ENCODE measurements around the gene PRDM16. TPM values are rescaled to one million over a fixed set of nuclear protein-coding genes. Genes with fewer than 3 reads are reported as not detected.

Gene PRDM16
- total RNA-seq, 1 experiment from 2014 or later: 6.1 TPM

GRCh38 chr1:3294450-3294849 is 225.4 kb downstream of the PRDM16 start:
- no peaks in the 10 kb centered on the region for H3K9me3 ChIP-seq (ENCODE audit: control insufficient read depth in 1 of 2, insufficient read depth in 1 of 2, low read depth in 1 of 2, low read length in 2 of 2)
- H2AFZ ChIP-seq (ENCODE audit: low read depth, low read length, poor library complexity, severe bottlenecking): no peak overlapping the region
- intact Hi-C loops (cut with micrococcal nuclease): no loop called here
- no peaks in the 10 kb centered on the region for H3K9me2 ChIP-seq (ENCODE audit: insufficient read depth)
- no peaks in the 10 kb centered on the region for H3K36me3 ChIP-seq (ENCODE audit: control insufficient read depth in 1 of 2, insufficient read depth in 2 of 2, low read length in 2 of 2)
- DNase-seq (ENCODE audit: low read depth, low spot score) (no peak), ATAC-seq (no peak)
- H3K9ac ChIP-seq (ENCODE audit: low read length): no peak overlapping the region
- ChIA-PET RAD21 (ENCODE audit: low non-redundant PET in 1 of 2, low total read pairs in 2 of 2, uncharacterized antibody in 2 of 2, unreplicated experiment in 2 of 2) (no interaction called here), POLR2A (no interaction called here), CTCF (no interaction called here)
- no peaks in the 10 kb centered on the region for H3K79me2 ChIP-seq (ENCODE audit: insufficient read depth, low read length)
- no peak overlapping the region for H3K4me3 ChIP-seq (replicated peaks in 1 of 2; ENCODE audit: low read depth in 1 of 2, low read length in 2 of 2)
- TF ChIP-seq RAD21 (IDR thresholded peaks at IDR 0.05; ENCODE audit: low read depth) (no peak), CEBPB (IDR thresholded peaks at IDR 0.05; ENCODE audit: low read depth) (no peak), JUND (IDR thresholded peaks at IDR 0.05) (no peak), SP1 (IDR thresholded peaks at IDR 0.05; ENCODE audit: low read depth) (no peak), YY1 (IDR thresholded peaks at IDR 0.05; ENCODE audit: extremely low read depth, insufficient replicate concordance, low read depth, low read length) (no peak), ZNF274 (IDR thresholded peaks at IDR 0.05; ENCODE audit: low read depth, low read length) (no peak), SRF (IDR thresholded peaks at IDR 0.05; ENCODE audit: low read depth) (no peak)
- TF ChIP-seq, protein P1, sequence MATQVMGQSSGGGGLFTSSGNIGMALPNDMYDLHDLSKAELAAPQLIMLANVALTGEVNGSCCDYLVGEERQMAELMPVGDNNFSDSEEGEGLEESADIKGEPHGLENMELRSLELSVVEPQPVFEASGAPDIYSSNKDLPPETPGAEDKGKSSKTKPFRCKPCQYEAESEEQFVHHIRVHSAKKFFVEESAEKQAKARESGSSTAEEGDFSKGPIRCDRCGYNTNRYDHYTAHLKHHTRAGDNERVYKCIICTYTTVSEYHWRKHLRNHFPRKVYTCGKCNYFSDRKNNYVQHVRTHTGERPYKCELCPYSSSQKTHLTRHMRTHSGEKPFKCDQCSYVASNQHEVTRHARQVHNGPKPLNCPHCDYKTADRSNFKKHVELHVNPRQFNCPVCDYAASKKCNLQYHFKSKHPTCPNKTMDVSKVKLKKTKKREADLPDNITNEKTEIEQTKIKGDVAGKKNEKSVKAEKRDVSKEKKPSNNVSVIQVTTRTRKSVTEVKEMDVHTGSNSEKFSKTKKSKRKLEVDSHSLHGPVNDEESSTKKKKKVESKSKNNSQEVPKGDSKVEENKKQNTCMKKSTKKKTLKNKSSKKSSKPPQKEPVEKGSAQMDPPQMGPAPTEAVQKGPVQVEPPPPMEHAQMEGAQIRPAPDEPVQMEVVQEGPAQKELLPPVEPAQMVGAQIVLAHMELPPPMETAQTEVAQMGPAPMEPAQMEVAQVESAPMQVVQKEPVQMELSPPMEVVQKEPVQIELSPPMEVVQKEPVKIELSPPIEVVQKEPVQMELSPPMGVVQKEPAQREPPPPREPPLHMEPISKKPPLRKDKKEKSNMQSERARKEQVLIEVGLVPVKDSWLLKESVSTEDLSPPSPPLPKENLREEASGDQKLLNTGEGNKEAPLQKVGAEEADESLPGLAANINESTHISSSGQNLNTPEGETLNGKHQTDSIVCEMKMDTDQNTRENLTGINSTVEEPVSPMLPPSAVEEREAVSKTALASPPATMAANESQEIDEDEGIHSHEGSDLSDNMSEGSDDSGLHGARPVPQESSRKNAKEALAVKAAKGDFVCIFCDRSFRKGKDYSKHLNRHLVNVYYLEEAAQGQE (IDR thresholded peaks at IDR 0.05; ENCODE audit: low read depth): no peak
- no TSS peak for BruUV-seq (replicated peaks)
- peaks cover 12 to 23% of the 10 kb centered on the region in 2 experiments for H3K4me1 ChIP-seq (ENCODE audit: control insufficient read depth in 1 of 2, insufficient read depth in 2 of 2, low read length in 2 of 2)
- H3K27me3 ChIP-seq (ENCODE audit: insufficient read depth, low read length): no peaks in the 10 kb centered on the region; the same call in 1 of the 2 replicates
- no peak overlapping the region for H3K27ac ChIP-seq (ENCODE audit: low read depth, low read length)
- H3K4me2 ChIP-seq (ENCODE audit: low read length): no peak overlapping the region
- no peaks in the 10 kb centered on the region for H4K20me1 ChIP-seq (ENCODE audit: insufficient read depth)
